ENCODE measurements around the gene CHP1.
"Not testable (repeated sequence)": the region's sequence is repeated elsewhere in the genome, so short reads cannot be mapped to it uniquely, and the experiment has no call there.

The CHP1 gene

DNA sequence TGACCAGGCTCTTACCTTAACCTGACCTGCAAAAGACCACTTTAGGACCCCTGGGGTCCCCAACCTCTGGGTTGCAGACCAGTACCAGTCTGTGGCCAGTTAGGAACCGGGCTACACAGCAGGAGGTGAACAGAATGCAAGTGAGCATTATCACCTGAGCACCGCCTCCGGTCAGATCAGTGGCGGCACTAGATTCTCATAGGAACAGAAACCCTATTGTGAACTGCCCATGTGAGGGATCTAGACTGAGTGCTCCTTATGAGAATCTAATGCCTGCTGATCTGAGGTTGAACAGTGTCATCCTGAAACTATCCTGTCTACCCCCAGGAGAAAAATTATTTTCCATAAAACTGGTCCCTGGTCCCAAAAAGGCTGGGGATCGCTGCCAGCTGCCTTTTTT, 20.3 kb downstream of the CHP1 start:
- Histone ChIP-seq H3K4me3 (no peak overlapping the region), H3K27ac (no peak overlapping the region)

DNA sequence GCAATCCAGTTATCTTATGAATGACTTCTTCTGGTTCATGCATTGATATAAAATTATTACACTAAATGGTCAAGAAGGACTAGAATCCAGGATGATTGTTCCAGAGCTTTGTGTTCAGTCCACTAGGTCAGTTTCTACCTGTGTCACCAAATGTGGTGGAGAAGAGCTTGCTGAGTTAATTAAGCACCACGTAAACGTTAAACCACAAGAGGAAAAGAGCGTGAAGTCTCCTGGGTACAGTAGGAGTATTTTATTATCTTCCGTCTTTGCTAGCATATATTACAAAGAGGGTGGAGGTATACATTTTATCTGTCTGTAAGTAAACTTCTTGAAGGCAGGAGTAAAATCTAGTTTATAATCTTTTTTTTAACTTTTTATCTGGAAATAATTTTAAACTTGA, 23.5 kb downstream of the CHP1 start:
- no peak overlapping the region for H3K4me3 ChIP-seq
- H3K27ac ChIP-seq: no peak overlapping the region

DNA sequence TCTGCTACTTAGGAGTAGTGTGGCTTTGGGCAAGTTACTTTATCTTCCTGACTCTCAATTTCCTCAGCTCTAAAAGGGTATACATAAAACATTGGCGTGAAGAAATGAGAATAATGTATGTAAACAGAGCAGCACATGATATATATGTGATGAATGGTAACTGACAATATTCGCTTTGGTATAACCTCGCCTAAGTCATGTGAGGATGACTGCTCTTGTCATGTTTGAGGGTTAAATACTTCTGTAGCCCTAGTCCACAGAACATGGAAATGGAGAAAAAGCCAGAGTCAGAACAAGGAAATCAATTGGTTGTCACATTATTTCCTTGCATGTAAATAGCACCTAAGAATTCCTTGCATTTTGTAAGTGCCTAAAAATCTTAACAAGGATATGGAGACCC, 25.0 kb downstream of the CHP1 start:
- Histone ChIP-seq H3K27ac (no peak overlapping the region), H3K4me3 (no peak overlapping the region)

DNA sequence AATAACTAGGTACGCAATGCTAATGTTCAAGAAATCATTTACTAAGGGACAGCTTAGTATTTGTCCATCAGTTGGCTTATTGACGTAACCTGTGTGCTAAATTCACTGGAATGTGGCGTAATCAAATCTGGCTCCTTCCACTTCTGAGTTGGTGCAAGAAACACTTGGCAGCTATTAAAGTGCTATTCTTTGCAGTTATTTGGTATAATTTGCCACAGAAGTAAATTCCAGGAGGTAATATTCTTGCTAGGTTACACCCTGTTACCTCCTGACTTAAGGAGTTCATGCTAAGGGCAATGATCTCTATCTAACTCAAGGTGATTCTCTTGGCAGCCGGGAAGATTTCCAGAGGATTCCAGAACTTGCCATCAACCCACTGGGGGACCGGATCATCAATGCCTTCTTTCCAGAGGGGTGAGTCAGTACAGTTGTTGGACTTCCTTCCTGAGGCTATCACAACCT, 25.5 kb downstream of the CHP1 start:
- no peak overlapping the region for H3K27ac ChIP-seq
- H3K4me3 ChIP-seq: no peak overlapping the region

DNA sequence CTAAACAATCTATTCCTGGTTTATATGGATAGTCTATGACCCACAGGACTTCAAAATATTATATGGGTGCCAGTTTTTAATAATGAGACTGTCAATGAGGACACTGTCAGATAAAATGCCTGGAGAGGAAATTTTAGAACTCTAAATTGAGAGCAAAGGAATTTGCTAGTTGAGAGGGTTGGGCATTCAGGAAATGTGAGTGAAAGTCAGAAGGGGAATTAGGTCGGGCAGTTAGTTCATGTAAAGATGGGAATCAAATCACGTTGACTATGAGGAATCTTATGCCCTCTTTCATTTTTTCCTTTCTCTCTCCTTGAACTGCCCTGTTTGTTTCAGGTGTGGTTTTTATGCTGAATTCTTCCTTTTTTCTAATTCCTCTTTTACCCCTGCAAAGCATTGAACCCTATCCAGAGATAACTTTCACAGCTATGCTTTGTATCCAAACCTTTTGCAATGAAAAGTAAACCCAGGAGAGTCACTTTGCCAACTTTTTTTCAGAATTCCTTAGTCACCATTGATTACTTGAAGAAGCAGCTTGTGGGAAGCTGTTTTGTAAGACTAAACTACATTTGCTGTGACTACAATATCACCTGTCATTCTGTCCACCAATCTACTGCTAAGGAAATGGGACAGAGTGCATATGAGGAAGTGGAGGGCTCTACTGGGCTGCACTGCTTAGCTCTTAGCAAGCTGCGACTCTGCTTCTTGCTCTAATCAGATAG, 27.8 kb downstream of the CHP1 start:
- Histone ChIP-seq H3K27ac (peak overlapping the region in 2 of 21 experiments; percentile 15 to 54), H3K4me3 (no peak overlapping the region)

DNA sequence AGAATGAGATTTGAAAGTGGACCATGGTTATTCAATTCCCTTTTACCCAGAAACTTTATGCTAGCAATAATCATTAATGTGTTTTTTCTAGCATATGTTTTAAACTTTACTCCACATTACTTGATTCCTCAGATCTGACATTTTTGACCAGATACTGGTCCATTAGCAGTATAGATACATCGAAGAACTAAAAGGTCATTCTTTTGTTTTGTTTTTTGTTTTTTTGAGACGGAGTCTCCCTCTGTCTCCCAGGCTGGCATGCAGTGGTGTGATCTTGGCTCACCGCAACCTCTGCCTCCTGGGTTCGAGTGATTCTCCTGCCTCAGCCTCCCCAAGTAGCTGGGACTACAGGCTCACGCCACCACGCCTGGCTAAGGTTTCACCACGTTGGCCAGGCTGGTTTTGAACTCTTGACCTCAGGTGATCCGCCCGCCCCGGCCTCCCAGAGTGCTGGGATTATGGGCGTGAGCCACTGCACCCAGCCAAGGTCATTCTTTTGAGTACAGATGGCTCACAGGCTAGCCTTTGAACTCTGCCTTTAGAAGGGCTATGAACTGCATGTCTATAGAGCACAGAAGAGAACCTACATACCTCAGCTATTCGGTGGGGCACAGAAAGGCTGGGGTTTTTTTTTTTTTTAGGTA, 28.6 kb downstream of the CHP1 start:
- Histone ChIP-seq H3K4me3 (no peak overlapping the region), H3K27ac (peak overlapping the region in 5 of 21 experiments; percentile 15 to 64 (median 54))

DNA sequence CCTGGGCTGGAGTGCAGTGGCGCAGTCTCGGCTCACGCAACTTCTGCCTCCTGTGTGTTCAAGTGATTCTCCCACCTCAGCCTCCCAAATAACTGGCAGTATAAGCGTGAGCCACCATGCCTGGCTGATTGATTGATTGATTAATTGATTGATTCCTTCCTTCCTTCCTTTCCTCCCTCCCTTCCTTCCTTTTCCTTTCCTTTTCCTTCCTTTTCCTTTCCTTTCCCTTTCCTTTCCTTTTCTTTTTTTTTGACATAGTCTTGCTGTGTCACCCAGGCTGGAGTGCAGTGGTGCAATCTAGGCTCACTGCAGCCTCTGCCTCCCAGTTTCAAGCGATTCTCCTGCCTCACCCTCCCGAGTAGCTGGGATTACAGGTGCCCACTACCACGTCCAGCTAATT, 29.9 kb downstream of the CHP1 start:
- not testable (repeated sequence) for H3K4me3 ChIP-seq, H3K27ac ChIP-seq

DNA sequence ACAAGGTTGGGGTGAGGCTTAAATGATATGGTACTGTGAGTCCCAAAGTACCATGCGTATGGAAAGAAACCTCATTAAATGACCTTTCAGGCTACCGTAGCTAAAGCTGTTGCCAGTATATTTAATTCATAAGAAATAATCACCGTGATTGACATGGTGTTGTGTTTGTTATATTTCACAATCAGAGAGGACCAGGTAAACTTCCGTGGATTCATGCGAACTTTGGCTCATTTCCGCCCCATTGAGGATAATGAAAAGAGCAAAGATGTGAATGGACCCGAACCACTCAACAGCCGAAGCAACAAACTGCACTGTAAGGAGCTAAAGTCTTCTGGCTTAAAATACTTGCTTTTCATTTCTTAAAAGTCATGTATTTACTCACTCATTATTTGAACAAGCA, 31.5 kb downstream of the CHP1 start:
- H3K4me3 ChIP-seq: no peak overlapping the region
- no peak overlapping the region for H3K27ac ChIP-seq

DNA sequence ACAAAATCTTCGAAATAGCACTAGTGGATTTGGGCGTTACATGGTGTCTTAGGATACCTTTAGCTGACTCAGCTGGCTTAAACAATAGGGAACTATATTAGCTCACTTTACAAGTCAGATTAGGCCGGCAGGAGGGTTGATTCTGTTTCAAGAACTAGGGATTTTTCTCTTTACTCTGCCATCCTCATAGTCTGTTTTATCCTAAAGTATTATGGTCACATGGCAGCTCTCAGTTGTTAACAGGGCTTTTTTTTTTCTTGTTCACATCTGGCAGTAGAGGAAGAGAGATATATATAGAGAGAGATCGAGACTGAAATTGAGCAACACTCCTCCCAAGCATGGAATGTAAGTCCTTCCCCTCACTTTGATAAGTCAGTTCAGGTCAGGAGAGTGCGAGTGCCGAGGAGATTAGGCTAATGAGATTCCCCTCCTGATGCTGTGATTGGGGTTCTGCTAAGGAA, 32.9 kb downstream of the CHP1 start:
- H3K27ac ChIP-seq: peak overlapping the region in 2 of 21 experiments; percentile 41 to 57
- no peak overlapping the region for H3K4me3 ChIP-seq

DNA sequence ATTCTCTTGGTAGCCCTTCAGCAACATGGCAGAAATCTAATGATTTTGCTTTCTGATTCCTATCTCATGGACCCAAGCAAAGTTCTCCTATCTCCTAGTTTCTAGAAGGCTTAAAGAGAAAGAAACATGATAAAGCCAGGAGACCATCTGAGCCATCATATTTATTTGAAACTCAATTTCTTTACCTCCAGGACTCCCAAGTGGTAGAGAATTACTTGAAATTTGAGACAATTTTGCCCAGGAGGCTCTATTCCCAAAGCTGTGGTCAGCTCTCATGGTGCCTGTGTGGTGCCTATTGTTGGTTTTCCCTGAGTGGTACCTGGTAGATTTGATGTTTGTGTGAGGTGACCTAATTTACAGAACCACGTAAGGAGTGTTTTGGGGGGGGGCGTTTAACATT, 38.8 kb downstream of the CHP1 start:
- Histone ChIP-seq H3K4me3 (no peak overlapping the region), H3K27ac (no peak overlapping the region)

DNA sequence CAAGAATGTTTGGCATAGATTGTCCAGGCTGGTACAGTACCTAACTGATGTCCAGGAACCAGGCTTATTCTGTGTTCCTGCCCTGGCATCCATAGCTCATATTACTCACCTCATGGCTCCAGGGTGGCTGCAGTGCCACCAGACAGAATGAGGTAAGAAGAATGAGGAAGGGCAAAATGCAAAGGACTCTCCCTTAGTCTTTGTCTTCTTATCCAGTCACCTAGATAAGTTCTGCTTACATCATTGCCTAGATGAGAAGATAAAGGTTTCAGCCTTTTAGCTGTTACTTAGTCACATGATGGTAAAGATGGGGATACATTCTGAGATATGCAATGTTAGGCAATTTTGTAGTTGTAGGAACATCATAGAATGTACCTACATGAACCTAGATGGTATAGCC, 45.8 kb downstream of the CHP1 start:
- Histone ChIP-seq H3K27ac (no peak overlapping the region), H3K4me3 (no peak overlapping the region)

DNA sequence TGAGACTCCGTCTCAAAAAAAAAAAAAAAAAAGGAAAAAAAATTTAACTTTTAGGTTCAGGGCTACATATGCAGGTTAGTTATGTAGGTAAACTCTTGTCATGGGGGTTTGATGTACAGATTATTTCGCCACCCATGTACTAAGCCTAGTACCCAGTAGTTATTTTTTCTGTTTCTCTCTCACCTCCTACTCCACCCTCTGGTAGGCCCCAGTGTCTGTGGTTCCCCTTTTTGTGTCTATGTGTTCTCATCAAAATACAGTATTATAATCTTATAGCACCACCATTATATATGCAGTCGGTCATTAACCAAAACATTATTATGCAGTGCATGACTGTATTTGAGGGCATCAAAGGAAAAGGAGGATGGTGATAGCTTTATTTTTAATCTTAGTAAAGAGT, 47.3 kb downstream of the CHP1 start:
- H3K27ac ChIP-seq: no peak overlapping the region
- H3K4me3 ChIP-seq: no peak overlapping the region

DNA sequence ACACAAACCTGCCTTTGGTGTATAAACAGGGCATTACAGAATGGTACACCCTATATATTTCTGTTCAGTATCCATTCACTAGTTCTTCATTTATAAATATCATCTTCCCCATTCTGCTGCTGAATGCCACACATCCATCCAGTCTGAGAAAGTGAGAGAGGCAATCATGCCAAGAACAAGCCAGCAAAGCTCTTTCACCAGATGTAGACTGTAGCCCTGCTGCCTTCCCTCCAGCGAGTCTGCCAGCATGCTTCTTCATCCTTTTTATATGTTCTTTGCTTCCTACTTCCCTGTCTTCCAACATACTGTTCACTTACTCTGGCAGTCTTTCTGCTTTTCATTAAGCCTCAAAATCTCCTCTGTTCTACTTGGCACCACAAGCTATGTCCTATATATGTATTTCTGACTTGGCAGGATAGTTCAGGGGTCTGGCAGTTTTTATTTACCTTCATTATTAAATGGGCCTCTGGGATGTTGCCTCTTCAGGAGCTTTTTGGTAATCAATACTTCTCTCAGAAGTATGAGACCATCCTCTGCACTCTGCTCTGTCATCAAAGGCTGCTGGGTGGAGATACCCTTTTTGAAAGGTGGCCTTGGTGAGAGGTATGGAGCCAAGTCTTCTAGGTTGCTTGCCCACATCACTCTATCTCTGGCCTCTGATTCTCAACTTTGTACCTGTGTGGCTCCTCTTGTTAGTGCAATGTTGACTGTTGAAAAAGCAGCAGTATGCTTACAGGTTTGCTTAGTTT, 48.6 kb downstream of the CHP1 start:
- Histone ChIP-seq H3K4me3 (no peak overlapping the region), H3K27ac (no peak overlapping the region)

DNA sequence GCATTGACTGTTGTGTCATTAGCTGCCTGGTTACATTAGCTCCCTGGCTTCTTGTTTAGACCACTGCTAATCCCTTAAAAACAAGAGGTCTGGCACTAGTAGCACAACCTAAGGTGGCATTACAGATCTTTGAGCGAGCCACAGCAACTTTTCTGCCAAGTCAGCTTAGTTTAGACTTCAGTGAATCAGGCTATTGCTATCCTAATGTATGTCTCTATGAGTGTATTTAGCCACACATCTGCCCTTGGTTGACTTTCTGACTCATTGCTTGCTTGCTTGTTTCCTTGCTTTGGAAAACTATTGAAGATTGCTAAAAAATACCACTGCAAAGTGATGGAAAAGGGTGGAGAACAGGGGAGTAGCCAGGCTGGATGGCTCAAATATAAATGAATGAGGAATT, 50.2 kb downstream of the CHP1 start:
- Histone ChIP-seq H3K4me3 (no peak overlapping the region), H3K27ac (peak overlapping the region in 2 of 21 experiments; percentile 37 to 58)

DNA sequence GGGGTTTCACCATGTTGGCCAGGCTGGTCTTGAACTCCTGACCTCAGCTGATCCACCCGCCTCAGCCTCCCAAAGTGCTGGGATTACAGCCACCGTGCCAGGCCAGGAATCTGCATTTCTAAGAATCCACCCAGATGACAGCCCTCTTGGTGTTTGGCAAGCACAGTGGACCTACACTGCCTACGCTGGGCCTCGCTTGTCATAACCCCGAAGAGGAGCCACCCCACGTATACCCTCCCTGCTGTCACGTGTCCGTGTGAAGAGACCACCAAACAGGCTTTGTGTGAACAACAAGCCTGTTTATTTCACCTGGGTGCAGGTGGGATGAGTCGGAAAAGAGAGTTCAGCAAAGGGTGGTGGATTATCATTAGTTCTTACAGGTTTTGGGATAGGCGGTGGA, 51.4 kb downstream of the CHP1 start:
- H3K27ac ChIP-seq: peak overlapping the region in 1 of 21 experiments; percentile 97

DNA sequence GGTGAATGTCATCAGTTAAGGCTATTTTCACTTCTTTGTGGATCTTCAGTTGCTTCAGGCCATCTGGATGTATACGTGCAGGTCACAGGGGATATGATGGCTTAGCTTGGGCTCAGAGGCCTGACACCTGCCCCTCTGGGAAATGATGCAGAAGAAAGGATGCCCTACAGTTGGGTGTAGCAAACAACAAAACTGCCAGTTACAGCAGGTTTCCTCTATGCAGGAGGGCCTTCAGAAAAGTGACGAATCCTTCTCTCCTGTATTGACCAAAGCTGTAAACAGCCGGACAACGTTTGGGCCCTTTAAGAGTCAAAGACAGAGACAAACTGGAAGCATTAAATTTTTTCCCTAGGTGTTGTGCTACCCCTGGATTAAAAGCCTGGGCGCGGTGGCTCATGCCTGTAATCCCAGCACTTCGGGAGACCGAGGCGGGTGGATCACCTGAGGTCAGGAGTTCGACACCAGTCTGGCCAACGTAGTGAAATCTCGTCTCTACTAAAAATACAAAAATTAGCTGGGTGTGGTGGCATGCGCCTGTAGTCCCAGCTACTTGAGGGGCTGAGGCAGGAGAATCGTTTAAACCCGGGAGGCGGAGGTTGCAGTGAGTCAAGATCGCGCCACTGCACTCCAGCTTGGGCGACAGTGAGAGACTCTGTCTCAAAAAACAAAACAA, 52.0 kb downstream of the CHP1 start:
- Histone ChIP-seq H3K27ac (peak overlapping the region in 20 of 21 experiments; percentile 23 to 97 (median 90)), H3K4me3 (peak overlapping the region; percentile 64 to 99 (median 85))

More for the DNA sequence above, 51.4 kb downstream of the CHP1 start:
- not testable (repeated sequence) for H3K4me3 ChIP-seq

DNA sequence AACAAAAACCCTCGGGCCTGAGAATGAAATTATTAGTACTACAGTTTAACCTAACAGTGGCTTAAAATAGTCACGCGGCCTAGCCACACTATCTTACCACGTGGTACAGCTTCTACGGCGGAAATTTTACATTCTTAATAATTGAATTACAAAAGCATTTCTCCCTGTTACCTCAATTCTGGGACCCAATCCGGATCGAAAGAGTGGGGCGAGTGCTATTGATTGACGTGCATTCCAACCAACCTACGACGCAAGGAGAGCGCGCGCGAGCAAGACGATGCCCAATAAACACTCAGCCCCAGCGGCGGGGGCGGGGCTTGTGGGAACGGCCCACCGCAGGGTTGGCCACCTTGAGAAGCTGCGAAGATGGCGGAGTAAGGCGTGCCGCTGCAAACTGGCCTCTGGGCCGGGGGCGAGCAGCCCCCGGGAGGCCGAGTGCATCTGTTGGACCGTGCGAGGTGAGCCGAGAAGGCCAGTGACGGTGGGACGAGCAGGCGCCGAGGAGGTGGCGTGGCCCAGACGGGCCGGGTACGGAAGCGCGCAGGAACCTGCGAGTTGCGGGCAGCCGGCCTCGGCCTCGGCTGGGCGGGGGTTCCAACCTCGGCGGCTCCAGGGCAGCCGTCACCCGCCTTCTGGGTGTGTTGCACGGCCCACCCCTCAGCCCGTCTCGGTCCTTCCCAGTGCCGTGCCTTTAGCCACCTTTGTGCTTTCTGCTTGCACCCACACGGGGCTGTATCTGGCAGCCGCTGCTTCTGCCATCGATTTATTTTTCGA, 52.8 kb downstream of the CHP1 start:
- H3K4me3 ChIP-seq: peak overlapping the region; percentile 64 to 99 (median 85)
- H3K27ac ChIP-seq: peak overlapping the region; percentile 68 to 97 (median 92)

DNA sequence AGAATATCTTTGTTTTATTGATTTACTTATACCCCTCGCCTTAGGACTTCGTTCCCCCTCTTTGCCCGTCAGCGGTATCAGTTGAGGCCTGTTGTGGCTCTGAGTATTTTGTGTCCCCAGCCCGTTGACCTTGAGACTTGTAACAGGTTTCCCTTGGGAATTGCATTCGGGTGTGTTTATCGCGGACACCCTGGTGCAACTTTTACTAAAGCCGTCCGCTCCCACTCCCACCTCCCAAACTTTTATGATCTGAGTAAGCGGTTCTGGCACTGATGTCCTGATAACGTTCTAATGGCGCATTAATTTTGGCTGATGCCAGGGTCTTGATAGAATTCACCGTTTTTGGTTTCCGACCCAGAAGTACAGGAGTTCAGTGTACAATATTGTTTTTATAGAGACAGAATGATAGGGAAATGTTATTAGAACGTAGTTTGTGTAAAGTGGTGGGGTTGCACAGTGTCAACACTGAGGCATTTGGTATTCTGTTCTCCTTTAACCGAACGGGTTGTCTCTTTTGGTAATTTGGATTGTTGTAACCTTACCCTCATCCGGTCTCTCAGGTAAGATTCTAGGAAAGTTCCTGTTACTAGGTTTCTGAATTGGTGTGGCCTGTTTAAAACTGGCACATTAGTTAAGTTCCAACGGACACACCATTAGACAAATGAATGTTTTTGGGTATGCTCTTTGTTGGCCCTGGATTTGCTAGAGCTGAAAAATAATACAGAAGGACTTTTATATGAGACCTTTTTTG, 53.5 kb downstream of the CHP1 start:
- peak overlapping the region; percentile 64 to 99 (median 85) for H3K4me3 ChIP-seq
- peak overlapping the region; percentile 68 to 97 (median 92) for H3K27ac ChIP-seq

Data from skin epidermis (tissue), 12 donors.